Nephron (organoid): Measurements from ENCODE around the gene SP3.

Experiments used
- H3K27ac Mint-ChIP-seq, 3 experiments: 2 replicates each; pipeline ENCODE4 v1.8.0; 2020; ENCODE audit warnings: mixed read lengths in 3 of 3, mild to moderate bottlenecking in 2 of 3, moderate library complexity in 1 of 3
- H3K27me3 Mint-ChIP-seq: 2 replicates; pipeline ENCODE4 v1.8.0; 2021; ENCODE audit warnings: low read depth, mild to moderate bottlenecking, moderate library complexity, mixed read lengths
- H3K36me3 Mint-ChIP-seq: 2 replicates; pipeline ENCODE4 v1.8.0; 2020; ENCODE audit warnings: low read depth, mixed read lengths
- H3K4me1 Mint-ChIP-seq: 2 replicates; pipeline ENCODE4 v1.8.0; 2020; ENCODE audit warnings: mixed read lengths
- H3K4me3 Mint-ChIP-seq, 3 experiments: 2 replicates each; pipeline ENCODE4 v1.8.0; 2020; ENCODE audit warnings: mild to moderate bottlenecking in 3 of 3, mixed read lengths in 3 of 3, moderate library complexity in 2 of 3
- H3K9me3 Mint-ChIP-seq: 2 replicates; pipeline ENCODE4 v1.8.0; 2020; ENCODE audit warnings: mixed read lengths
- CTCF ChIP-seq, 3 experiments: fragments of 200-600 bp; sonication (generic); IDR thresholded peaks; one replicate each; pipeline ENCODE4 v1.5.0; 2021; ENCODE audit warnings: antibody characterized with exemption in 3 of 3; ENCODE audit not compliant: unreplicated experiment in 3 of 3

SP3 gene

DNA sequence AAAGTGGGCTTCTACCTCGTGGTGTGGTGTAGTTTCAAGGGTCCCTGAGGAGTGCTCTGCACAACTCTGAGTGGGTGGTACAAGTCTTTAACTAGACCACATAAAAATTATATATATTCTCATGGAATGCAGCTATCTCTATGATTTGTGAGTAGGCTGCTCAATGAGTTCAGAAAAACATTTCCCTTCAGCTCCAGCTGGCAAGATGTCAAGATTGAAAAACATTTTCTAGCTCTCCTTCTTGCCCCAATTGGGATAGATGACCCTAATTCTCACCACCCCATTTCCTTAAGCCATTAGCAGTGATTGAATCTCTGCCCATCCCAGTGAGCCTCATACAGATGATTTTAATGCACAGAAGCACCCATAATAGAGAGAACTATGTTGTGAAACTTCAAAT is 28.3 kb upstream of the SP3 start:
- Mint-ChIP-seq H3K4me1 (peaks cover 74% of the 10 kb centered on the region), H3K36me3 (no peaks in the 10 kb centered on the region), H3K27me3 (no peaks in the 10 kb centered on the region), H3K27ac (peak overlapping the region; percentile 65 to 92 (median 80)), H3K9me3 (no peaks in the 10 kb centered on the region), H3K4me3 (no peak overlapping the region)
- no peak for TF ChIP-seq CTCF (IDR thresholded peaks at IDR 0.05; ENCODE audit: unreplicated experiment in 3 of 3)

DNA sequence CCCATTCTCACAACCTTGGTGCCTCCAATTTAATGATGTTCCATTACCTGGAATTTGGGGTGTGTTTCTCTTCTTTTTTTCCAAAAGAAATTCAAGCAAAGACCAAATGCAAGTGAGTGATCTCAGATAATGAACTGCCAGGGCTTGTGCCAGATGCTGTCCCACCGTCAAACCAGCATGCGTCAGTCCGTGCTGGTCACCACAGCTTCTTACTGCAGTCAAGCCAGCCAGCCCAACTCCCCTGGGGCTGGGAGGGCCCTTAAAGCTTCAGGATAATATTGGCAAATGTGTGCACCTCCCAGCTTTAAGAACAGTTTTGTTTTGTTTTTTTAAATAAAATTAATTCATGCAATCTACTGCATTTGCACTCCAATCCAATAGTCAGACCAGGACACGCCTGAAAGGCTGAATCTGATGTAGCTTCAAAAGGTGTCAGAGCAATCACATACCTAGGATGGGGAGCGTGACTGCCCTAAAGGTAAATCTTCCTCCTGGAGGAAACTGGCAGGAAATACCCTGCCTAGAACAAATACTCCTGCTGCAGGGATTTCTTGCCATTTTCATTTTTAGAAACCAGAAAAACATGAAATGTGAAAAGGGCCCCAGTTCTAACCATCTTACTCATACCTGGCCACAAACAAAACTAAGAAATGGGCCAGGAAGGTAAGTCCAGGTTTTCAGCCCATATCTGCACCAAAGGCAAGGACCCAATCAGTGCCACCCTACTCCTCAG is 26.8 kb upstream of the SP3 start:
- Mint-ChIP-seq H3K9me3 (no peaks in the 10 kb centered on the region), H3K27ac (peak overlapping the region in 2 of 3 experiments; percentile 75 to 92), H3K27me3 (no peaks in the 10 kb centered on the region)

DNA sequence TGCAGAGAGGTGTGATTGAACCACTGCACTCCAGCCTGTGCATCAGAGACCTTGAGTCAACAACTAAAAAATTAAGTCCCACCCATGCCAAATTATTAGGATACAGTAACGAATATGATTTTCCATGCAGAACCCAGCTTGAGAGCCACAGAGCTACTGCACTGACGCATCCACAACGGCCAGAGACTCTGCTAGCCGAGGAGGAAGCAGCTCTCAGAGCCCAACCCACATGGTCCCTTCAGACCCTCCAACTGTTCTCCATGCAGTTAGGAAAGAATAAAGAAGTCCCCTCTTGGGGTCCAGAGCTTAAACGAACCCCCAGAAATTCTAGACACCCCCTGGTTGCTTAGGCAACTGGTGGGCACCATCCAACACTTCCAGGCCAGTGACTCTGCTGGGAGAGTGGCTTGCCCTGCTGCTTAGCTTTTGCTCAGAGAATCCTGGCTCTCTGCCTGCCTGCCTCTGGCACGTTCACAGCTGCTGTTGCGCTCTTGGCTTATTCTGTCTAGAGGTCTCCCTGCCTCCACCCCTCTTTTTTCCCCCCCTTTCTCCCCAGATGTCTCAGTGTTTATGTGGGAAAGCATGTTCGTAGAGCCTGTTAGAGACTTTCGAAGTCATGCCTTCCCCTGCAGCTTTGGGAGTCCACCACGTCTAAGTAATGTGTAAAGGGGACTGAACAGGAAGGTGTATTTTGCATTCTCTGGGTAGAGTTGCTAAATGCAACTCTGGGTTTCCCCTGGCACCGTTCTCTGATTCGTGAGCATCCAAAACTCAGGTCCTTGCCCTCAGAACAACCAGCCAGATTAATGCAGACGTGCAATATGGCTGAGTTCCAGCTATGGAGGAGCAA is 26.0 kb upstream of the SP3 start:
- Mint-ChIP-seq H3K36me3 (no peaks in the 10 kb centered on the region), H3K27me3 (no peaks in the 10 kb centered on the region), H3K27ac (peak overlapping the region; percentile 70 to 92 (median 75)), H3K4me3 (peak overlapping the region in 1 of 3 experiments; percentile 32), H3K4me1 (peaks cover 61% of the 10 kb centered on the region), H3K9me3 (no peaks in the 10 kb centered on the region)
- TF ChIP-seq CTCF (IDR thresholded peaks at IDR 0.05; ENCODE audit: unreplicated experiment in 3 of 3) = no peak

More for the DNA sequence above, 26.8 kb upstream of the SP3 start:
- TF ChIP-seq CTCF (IDR thresholded peaks at IDR 0.05; ENCODE audit: unreplicated experiment in 3 of 3) = no peak
- Mint-ChIP-seq H3K4me3 (no peak overlapping the region), H3K36me3 (no peaks in the 10 kb centered on the region), H3K4me1 (peaks cover 60% of the 10 kb centered on the region)

- Mint-ChIP-seq H3K27me3 (no peaks in the 10 kb centered on the region), H3K9me3 (no peaks in the 10 kb centered on the region), H3K27ac (peak overlapping the region; percentile 75 to 92 (median 90)), H3K4me3 (peak overlapping the region in 1 of 3 experiments; percentile 37), H3K4me1 (peaks cover 61% of the 10 kb centered on the region), H3K36me3 (no peaks in the 10 kb centered on the region)
- no peak for TF ChIP-seq CTCF (IDR thresholded peaks at IDR 0.05; ENCODE audit: unreplicated experiment in 3 of 3)
Measured at GRCh38 chr2:173990245-173990644, 25.1 kb upstream of the SP3 start.

DNA sequence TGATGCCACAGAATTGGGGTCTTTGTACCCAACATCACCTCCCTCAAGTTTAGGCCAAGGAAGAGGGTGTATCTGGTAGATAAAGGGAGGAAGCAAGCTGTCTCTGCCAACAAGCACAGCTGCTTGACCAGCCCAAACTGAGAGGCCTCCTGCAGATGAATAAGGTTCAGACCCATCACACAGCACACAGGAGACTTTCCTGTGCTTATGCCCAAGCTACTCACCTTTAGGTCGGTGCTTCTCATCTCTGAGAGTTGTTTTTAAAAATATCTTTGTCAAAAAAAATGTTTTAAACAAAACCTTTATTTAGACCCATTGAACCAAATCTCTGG is 24.7 kb upstream of the SP3 start:
- Mint-ChIP-seq H3K27me3 (no peaks in the 10 kb centered on the region), H3K9me3 (no peaks in the 10 kb centered on the region), H3K4me3 (no peak overlapping the region), H3K27ac (peak overlapping the region; percentile 75 to 92 (median 90)), H3K4me1 (peaks cover 64% of the 10 kb centered on the region), H3K36me3 (no peaks in the 10 kb centered on the region)
- no peak for TF ChIP-seq CTCF (IDR thresholded peaks at IDR 0.05; ENCODE audit: unreplicated experiment in 3 of 3)
